Measurements from ENCODE around the gene EIF4G3.

DNA sequence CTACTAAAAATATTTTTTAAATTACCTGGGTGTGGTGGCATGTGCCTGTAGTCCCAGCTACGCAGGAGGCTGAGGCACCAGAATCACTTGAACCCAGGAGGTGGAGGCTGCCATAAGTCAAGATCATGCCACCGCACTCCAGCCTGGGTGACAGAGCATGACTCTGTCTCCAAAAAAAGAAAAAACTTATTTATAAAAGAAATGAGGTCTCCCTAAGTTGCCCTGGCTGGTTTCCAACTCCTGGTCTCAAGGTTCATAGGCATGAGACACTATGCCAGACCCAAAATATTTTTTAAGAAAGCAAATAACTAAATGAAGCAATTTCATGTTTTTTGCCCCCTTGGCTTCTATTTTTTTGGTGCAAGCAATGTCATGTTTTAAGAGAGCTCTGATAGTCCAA lies 32.9 kb downstream of the EIF4G3 start:
- no peak for TF ChIP-seq POLR2A (IDR thresholded peaks at IDR 0.05; ENCODE audit: low read depth, low read length)
- no peak for TF ChIP-seq TAF1 (IDR thresholded peaks at IDR 0.05; ENCODE audit: borderline replicate concordance, low read depth, low read length)
